Measurements from ENCODE around the gene HSD17B2. TPM values are rescaled to one million over a fixed set of nuclear protein-coding genes. Genes with fewer than 3 reads are reported as not detected.
A peak's percentile ranks its signal among the peaks of the same experiment; 100 is the strongest.

Gene HSD17B2
- total and polyA plus RNA-seq, 8 donors: 0.11 to 0.86 (median 0.37) TPM

- Histone ChIP-seq H3K27ac (no peak overlapping the region), H3K9me3 (no peaks in the 10 kb centered on the region), H3K4me3 (no peak overlapping the region), H3K36me3 (no peaks in the 10 kb centered on the region), H3K27me3 (no peaks in the 10 kb centered on the region), H3K4me1 (no peaks in the 10 kb centered on the region)
- DNase-seq (no peak), ATAC-seq (no peak)
- no peak for TF ChIP-seq CTCF (IDR thresholded peaks at IDR 0.05)
- intact Hi-C loops (cut with DNase I): no loop called here
Measured at GRCh38 chr16:82042846-82043245, 7.8 kb downstream of the HSD17B2 start.

GRCh38 chr16:82043680-82044584, 8.9 kb downstream of the HSD17B2 start:
- no peak overlapping the region for H3K4me3 ChIP-seq
- H3K27me3 ChIP-seq: no peaks in the 10 kb centered on the region
- TF ChIP-seq CTCF (IDR thresholded peaks at IDR 0.05): no peak
- DNase-seq (peak in 2 of 4 donors; percentile 85 to 86), ATAC-seq (peak; percentile 43)
- no peaks in the 10 kb centered on the region for H3K9me3 ChIP-seq
- no peaks in the 10 kb centered on the region for H3K4me1 ChIP-seq
- no peaks in the 10 kb centered on the region for H3K36me3 ChIP-seq
- H3K27ac ChIP-seq: peak overlapping the region in 1 of 2 donors; percentile 13
- intact Hi-C loops (cut with DNase I): no loop called here

- H3K4me3 ChIP-seq: no peak overlapping the region
- DNase-seq (peak in 1 of 4 donors; percentile 21), ATAC-seq (no peak)
- intact Hi-C loops (cut with DNase I): no loop called here
- H3K4me1 ChIP-seq: no peaks in the 10 kb centered on the region
- peak overlapping the region in 1 of 2 donors; percentile 13 for H3K27ac ChIP-seq
- no peaks in the 10 kb centered on the region for H3K9me3 ChIP-seq
- no peaks in the 10 kb centered on the region for H3K27me3 ChIP-seq
- no peak for TF ChIP-seq CTCF (IDR thresholded peaks at IDR 0.05)
- H3K36me3 ChIP-seq: no peaks in the 10 kb centered on the region
Measured at GRCh38 chr16:82044585-82044911, 9.5 kb downstream of the HSD17B2 start.

GRCh38 chr16:82045465-82045864, 10.4 kb downstream of the HSD17B2 start:
- Histone ChIP-seq H3K4me3 (no peak overlapping the region), H3K4me1 (no peaks in the 10 kb centered on the region), H3K27me3 (no peaks in the 10 kb centered on the region), H3K9me3 (no peaks in the 10 kb centered on the region), H3K27ac (no peak overlapping the region), H3K36me3 (no peaks in the 10 kb centered on the region)
- DNase-seq (no peak), ATAC-seq (no peak)
- no peak for TF ChIP-seq CTCF (IDR thresholded peaks at IDR 0.05)
- intact Hi-C loops (cut with DNase I): no loop called here

GRCh38 chr16:82046541-82046940, 11.5 kb downstream of the HSD17B2 start:
- peak; percentile 37 for ATAC-seq
- peak overlapping the region; percentile 2 to 9 for H3K27ac ChIP-seq
- intact Hi-C loops (cut with DNase I): no loop called here

More at GRCh38 chr16:82046541-82046940, 11.5 kb downstream of the HSD17B2 start:
- no peaks in the 10 kb centered on the region for H3K9me3 ChIP-seq
- H3K27me3 ChIP-seq: no peaks in the 10 kb centered on the region
- H3K4me3 ChIP-seq: no peak overlapping the region
- DNase-seq: no peak
- no peaks in the 10 kb centered on the region for H3K36me3 ChIP-seq
- no peak for TF ChIP-seq CTCF (IDR thresholded peaks at IDR 0.05)
- no peaks in the 10 kb centered on the region for H3K4me1 ChIP-seq

All from left lung (tissue), 10 donors.